ENCODE results near the gene CNOT1. TPM values are rescaled to one million over a fixed set of nuclear protein-coding genes. Genes with fewer than 3 reads are reported as not detected.
A peak's percentile ranks its signal among the peaks of the same experiment; 100 is the strongest.
"Not testable (repeated sequence)": the region's sequence is repeated elsewhere in the genome, so short reads cannot be mapped to it uniquely, and the experiment has no call there.

The CNOT1 gene
- polyA plus RNA-seq (ENCODE audit: insufficient read depth in 1 of 5, insufficient read length in 5 of 5, low replicate concordance in 1 of 5), result 100 to 1,000 TPM; 173 to 200 (median 185) TPM
- long read RNA-seq, donor 1, transcript CNOT1-221 (4 exons, 493 nt), result major isoform, 15 of 35 reads
- long read RNA-seq, donor 1, partial matches to known transcripts, result 18 of 35 reads
- long read RNA-seq, donor 1, other reads (novel, unspliced or antisense), result 0 of 35 reads
- long read RNA-seq, donor 2, partial matches to known transcripts, result 0 of 3 reads
- long read RNA-seq, donor 2, other reads (novel, unspliced or antisense), result 0 of 3 reads
- long read RNA-seq, donor 3, transcript CNOT1-221 (4 exons, 493 nt), result major isoform, 11 of 43 reads
- long read RNA-seq, donor 3, partial matches to known transcripts, result 30 of 43 reads
- long read RNA-seq, donor 3, other reads (novel, unspliced or antisense), result 0 of 43 reads
- long read RNA-seq, donor 4, transcript CNOT1-221 (4 exons, 493 nt), result major isoform, 6 of 9 reads
- long read RNA-seq, donor 4, partial matches to known transcripts, result 0 of 9 reads
- long read RNA-seq, donor 4, other reads (novel, unspliced or antisense), result 0 of 9 reads
- long read RNA-seq, donor 5, transcript CNOT1-221 (4 exons, 493 nt), result minor isoform, 5 of 45 reads
- long read RNA-seq, donor 5, transcript CNOT1-220 (2 exons, 599 nt), result major isoform, 7 of 45 reads
- long read RNA-seq, donor 5, partial matches to known transcripts, result 30 of 45 reads
- long read RNA-seq, donor 5, other reads (novel, unspliced or antisense), result 0 of 45 reads
- long read RNA-seq, donor 6, transcript CNOT1-221 (4 exons, 493 nt), result major isoform, 5 of 12 reads
- long read RNA-seq, donor 6, partial matches to known transcripts, result 6 of 12 reads
- long read RNA-seq, donor 6, other reads (novel, unspliced or antisense), result 0 of 12 reads
- long read RNA-seq, donor 7, full-length matches to known transcripts, result 2 of 22 reads
- long read RNA-seq, donor 7, partial matches to known transcripts, result 20 of 22 reads
- long read RNA-seq, donor 7, other reads (novel, unspliced or antisense), result 0 of 22 reads
- long read RNA-seq, donor 8, partial matches to known transcripts, result 0 of 1 reads
- long read RNA-seq, donor 8, other reads (novel, unspliced or antisense), result 0 of 1 reads

- peak; percentile 99 for DNase-seq
Observed at GRCh38 chr16:58629733-58630640, at the start of gene CNOT1. TSS of gene CNOT1 (minus strand) at chr16:58629826. CDS start at chr16:58599337, 30,489 bp downstream.

- DNase-seq, result no peak
Observed at GRCh38 chr16:58678716-58679115, 49.1 kb upstream of the CNOT1 start.

- no peak for DNase-seq
Observed at GRCh38 chr16:58678269-58678668, 48.6 kb upstream of the CNOT1 start.

- no peak for DNase-seq
Observed at GRCh38 chr16:58670946-58671583, 41.4 kb upstream of the CNOT1 start.

GRCh38 chr16:58670177-58670576 is 40.6 kb upstream of the CNOT1 start:
- no peak for DNase-seq

- no peak for DNase-seq
Observed at GRCh38 chr16:58665200-58665599, 35.6 kb upstream of the CNOT1 start.

- peak; percentile 27 to 51 for DNase-seq
Observed at GRCh38 chr16:58661199-58661830, 31.7 kb upstream of the CNOT1 start.

- not testable (repeated sequence) for DNase-seq
Observed at GRCh38 chr16:58659911-58660310, 30.3 kb upstream of the CNOT1 start.

- no peak for DNase-seq
Observed at GRCh38 chr16:58658796-58659211, 29.2 kb upstream of the CNOT1 start.

- DNase-seq, result no peak
Observed at GRCh38 chr16:58656899-58657298, 27.3 kb upstream of the CNOT1 start.

- no peak for DNase-seq
Observed at GRCh38 chr16:58655215-58655596, 25.6 kb upstream of the CNOT1 start.

GRCh38 chr16:58654560-58655214 is 25.1 kb upstream of the CNOT1 start:
- DNase-seq, result no peak

- DNase-seq, result no peak
Observed at GRCh38 chr16:58652741-58653140, 23.1 kb upstream of the CNOT1 start.

- DNase-seq, result no peak
Observed at GRCh38 chr16:58651965-58652348, 22.3 kb upstream of the CNOT1 start.

- DNase-seq, result no peak
Observed at GRCh38 chr16:58649707-58650106, 20.1 kb upstream of the CNOT1 start.

- no peak for DNase-seq
Observed at GRCh38 chr16:58647107-58647506, 17.5 kb upstream of the CNOT1 start.

- no peak for DNase-seq
Observed at GRCh38 chr16:58644765-58645487, 15.3 kb upstream of the CNOT1 start.

GRCh38 chr16:58644108-58644507 is 14.5 kb upstream of the CNOT1 start:
- no peak for DNase-seq

GRCh38 chr16:58640949-58641348 is 11.3 kb upstream of the CNOT1 start:
- no peak for DNase-seq

Measured in right lung (tissue), 10 donors.